SJCRH30 (cell line): ENCODE measurements around the gene MICAL1. TPM values are rescaled to one million over a fixed set of nuclear protein-coding genes. Genes with fewer than 3 reads are reported as not detected.

Experiments
- total RNA-seq: library from RNA; depleted of rRNA; stranded (reverse); fragments of >200 nt; shearing (Covaris generic); gene quantifications from 2 replicates; pipeline ENCODE4 v1.2.3, GENCODE V29; 2014; rRNA removed

MICAL1 gene
- total RNA-seq, 1 experiment from 2014 or later: 27.2 TPM

Other genes with a start within 250 kb of the MICAL1 start
- gene CD164, start 73.3 kb downstream of the MICAL1 start, total RNA-seq: 166 and 181 TPM in 2 replicates
- gene PPIL6, start 15.1 kb downstream of the MICAL1 start, total RNA-seq: 0.28 TPM in 1 of 2 replicates, not detected in the other
- 7.6 and 8.2 TPM in 2 replicates for gene SMPD2, start 15.0 kb downstream of the MICAL1 start, total RNA-seq
- gene ZBTB24, start 27.4 kb upstream of the MICAL1 start, total RNA-seq: 15.4 and 17.5 TPM in 2 replicates
- 3.2 and 3.8 TPM in 2 replicates for gene AK9, start 235.4 kb upstream of the MICAL1 start, total RNA-seq
- 5.6 and 6.5 TPM in 2 replicates for gene FIG4, start 235.5 kb upstream of the MICAL1 start, total RNA-seq